Right hindlimb (tissue), 1 donor: ENCODE results near the gene OGDH.
"Not testable (repeated sequence)": the region's sequence is repeated elsewhere in the genome, so short reads cannot be mapped to it uniquely, and the experiment has no call there.

ENCODE experiments used
- DNase-seq: peaks from one replicate; pipeline ENCODE4 v3.0.0-alpha.2; 2018

Gene OGDH

DNA sequence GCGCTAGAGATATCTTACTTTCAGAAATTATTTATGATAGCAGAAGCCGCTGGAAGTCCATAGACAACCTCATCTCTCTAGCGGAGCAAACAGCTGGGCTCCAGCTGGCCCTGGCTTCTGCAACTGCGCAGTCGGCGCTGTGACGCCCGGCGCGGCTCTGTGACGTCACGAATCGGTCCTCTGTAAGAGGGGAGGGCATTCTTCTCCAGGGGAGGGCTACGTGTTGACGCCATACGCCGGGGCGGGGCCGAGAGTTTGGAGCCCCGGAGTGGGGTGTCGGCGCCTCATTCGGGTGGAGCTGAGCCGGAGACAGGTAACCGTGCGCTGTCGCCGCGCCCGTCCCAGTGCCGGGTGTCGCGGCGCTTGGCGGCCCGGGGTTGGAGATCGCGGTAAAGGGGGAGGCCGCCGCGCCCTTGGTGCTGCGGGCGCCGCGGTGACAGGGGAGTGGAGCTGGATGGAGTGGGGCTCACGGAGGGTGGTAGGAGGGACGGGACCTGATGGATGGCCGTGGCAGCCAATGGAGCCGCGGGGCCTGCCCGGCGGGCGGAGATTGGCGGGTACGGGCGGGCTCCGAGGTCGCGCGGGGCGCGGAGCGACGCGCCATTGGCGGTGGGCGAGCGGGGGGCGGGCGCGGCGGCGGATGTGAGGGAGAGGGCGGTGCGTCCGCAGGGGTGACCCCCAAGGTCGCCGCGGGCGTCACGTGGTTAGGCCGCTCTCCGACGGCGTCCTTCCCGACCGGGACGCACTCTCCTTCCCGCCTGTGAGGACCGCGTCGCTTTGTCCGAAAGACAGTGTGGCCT, at the start of gene OGDH:
Gene OGDH (plus strand): TSS at position 287 of the 800 bp plus-strand sequence. CDS start 17,717 bp downstream, outside the sequence.
- peak; percentile 99 for DNase-seq

DNA sequence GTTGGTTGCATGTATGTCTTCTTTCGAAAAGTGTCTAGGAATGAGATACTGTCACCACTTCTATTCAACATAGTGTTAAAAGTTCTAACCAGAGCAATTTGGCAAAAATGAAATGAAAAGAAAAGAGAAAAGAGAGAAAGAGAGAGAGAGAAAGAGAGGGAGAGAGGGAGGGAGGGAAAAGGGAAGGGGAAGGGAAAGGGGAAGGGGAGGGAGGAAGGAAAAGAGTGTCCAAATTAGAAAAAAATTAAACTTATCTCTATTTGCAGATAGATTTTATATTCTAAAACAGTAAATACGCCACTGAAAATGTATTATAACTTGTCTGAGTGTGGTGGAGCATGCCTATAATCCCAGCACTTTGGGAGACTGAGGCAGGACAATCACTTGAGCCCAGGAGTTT, 48.9 kb upstream of the OGDH start:
- no peak for DNase-seq

DNA sequence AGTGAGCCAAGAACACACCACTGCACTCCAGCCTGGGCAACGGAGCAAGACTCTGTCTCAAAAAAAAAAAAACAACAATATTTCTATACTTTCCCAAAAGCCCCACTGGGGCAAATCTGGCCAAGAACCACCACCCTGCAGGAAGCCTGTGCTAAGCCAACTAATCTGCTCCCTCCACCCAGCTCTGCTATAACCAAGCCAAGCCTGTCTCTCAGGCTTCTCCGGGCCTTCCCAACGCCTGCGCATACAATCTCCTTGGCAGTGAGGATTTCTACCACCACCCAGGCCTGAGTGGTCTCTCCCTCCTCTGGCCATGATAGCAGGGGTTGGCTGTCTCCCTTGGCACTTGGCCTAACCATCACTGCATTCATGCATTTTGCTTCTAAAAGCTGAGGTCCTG, 46.9 kb upstream of the OGDH start:
- no peak for DNase-seq

DNA sequence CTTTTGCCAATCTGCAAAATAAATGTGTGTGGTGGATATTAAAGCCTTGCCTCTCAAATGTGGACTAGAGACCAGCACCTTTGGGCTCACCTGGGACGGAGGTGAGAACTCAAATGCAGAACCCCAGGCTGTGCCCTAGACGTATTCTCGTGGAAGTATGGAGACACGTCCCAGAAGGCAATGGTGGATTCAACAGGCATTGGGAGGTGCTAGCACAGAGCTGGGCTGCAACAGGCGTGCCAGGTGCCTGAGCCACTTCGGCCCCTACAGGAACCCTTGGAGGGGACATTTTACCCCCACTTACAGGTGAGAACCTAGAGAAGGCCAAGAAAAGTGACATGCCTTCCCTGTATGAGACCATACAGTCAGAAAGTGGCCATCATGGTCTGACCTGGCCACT, 44.9 kb upstream of the OGDH start:
- no peak for DNase-seq

DNA sequence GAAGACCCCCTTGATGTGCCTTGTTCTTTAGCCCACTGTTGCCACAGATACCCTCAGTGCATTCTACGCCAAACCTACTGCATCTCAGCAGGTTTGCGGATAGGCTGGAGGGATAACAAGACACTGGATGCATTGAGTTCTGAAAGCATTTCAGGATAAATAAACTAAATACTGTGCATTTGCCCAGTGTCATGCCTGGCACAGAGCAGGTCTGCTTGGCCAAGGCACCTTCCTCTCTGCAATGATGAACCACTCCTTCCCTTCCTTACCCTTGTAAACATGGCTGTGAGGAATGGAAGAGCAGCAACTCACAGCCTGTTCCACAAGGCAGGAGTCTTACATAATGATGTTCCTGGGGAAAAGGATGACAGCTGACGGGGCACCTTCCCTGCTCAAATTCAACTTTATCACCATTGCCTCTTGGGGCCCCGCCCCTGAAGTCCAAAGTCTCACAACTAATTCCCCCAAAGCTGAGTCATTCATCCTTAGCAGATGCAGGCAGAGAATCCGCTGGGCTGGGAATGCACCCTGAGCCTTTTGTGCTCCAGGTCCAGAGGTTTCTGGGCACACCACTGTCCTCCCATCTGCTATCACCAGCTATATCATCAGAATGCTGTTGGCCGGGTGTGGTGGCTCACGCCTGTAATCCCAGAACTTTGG, 44.3 kb upstream of the OGDH start:
- no peak for DNase-seq

DNA sequence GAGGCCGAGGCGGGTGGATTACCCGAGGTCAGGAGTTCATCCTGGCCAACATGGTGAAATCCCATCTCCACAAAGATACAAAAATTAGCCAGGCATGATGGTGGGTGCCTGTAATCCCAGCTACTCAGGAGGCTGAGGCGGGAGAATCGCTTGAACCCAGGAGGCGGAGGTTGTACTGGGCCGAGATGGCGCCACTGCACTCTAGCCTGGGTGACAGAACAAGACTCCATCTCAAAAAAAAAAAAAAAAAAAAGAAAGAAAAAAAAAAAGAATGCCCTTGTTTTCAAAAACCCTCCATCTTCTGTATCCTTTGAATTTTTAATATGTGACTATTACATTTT, 43.8 kb upstream of the OGDH start:
- DNase-seq: not testable (repeated sequence)

DNA sequence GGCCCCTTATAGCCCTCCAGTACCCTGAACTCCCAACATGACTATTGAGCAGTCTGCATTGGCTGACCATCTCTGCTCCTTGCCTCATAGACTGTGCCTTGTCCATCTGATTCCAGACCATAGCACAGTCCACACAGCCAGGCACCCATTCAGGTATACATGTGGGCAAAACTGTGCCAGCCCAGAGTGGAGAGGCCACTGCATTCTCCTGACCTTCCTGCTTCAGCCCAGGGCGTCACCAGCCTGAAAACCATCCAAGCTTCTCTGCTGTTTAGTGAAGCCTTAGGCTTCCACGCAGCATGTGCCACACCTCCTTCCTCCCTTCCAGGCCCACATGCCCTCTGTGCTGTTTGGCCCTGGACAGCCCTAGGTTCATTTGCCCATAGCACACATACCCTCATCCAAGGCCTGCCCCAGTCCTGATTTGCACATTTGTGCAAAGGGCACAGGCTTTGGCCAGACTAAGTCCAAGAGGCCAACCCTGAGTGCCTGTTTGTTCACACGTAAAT, 43.2 kb upstream of the OGDH start:
- no peak for DNase-seq

DNA sequence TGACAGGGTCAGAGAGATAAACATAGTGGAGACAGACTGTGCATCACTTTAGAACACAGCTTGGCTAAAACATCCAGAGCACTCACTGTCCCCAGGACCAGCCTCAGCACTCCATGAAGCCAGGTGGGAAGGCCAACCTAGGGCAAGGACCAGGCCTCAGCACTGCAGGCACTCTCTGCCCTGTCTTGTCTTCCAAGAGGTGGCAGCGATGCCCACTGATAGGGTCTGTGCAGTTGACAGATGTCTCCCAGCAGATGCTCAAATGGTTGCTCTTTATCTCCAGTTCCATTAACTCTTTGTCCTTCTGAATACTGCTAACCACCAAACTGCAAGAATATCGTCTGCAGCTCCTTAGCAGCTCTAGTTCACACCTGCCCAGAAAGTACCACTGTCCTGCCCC, 41.8 kb upstream of the OGDH start:
- DNase-seq: no peak

DNA sequence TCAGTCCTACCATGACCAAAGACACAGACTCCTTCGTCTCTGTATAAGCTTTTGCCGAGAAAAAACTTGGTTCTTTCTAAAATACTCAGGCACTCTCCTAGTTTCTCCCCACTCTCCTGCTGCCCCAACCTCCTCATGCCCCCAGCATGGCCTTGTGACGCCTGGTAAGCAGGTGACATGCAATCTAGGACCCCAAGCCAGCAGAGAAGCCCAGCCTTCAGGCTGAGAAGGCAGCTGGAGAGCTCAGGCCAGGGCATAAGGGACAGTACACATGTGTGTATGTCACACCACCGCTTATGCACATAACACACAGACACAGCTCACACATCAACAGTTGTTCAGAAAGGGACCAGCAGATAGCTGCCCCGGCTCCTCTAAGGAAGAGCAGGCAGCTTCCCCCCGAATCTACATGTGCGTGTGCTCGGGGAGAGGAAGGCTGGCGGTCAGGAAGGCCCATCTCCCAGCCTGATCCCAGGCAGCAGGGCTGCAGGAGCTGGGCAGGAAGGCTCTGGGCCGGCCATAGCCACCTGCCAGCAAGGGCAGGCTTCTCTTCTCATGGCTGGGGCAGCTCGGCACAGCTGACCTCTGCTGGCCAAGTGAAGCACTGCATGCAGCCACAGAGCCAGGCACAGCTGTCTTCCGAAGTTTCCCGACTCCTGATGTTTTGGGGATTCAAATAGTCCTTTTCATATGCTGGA, 41.2 kb upstream of the OGDH start:
- peak; percentile 58 for DNase-seq

DNA sequence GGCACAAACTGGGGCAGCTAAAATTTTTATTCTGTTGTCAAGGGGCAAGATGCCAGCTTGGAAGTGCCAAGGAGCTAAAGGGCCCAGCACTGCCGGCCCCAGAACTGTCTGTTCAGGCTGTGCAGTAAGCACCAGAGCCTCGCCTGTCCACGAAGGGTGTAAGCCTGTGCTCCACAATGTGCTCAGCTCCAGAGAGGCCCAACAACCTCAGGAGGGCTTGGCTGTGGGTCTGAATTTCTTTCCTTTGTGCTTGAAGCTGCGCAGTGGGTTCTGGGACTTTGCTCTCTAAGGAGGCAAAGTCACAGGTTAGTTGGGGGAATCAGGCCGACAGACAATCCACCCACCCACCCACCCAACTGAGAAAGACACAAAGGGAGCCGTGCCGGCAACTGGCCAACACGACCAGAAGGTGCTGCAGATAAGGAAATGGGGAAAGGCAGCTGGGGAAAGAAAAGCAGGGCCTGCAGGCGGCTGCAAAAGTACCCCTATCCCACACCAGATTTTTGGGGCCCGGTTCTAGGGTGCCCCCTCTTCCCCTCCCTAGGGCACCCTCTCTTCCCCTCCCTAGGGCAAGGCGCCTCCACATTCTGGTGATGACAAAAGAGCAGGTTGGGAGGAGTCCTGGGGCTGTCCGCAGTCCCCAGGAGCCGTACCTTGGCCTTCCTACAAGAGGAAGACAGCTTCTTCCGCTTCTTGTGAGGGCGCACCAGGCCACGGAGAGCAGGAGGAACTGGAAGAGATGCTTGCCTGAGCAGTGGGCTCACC, 40.5 kb upstream of the OGDH start:
- no peak for DNase-seq

DNA sequence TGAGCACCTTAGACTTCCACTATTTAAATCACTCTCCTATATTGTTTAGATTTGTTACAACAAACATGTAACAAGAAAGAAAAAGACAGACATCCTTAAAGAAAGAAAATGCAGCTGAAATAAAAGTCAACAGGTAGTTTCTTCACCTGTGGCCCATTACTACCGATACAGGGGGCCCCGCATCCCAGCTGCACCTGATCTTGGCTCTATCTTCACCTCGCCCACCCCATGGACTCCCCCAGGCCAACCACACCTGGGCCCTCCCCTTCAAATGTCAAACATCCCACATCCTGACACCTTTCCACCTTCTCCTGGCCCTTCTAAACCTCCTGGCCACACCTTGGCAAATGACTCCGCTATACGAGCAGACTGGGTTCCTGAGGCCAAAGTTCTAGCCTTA, 39.7 kb upstream of the OGDH start:
- no peak for DNase-seq

DNA sequence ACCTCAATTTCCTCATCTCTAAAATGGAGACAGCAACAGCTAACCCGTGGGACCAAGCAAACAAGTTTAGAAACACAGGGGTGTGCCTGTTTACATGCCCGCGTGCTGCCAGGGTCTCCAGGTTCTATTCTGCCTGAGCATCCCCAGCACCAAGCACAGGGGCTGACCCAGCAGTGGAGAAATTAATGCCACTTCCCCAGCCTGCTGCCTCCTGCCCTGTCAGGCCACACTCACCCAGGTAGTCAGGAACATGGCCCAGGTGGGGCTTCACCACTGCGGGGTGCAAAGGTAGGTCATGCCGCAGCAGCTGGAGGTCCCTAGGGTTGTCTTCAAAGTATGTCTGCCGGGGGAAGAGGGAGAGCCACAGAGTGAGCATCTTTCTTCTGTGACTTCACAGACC, 38.5 kb upstream of the OGDH start:
- no peak for DNase-seq

DNA sequence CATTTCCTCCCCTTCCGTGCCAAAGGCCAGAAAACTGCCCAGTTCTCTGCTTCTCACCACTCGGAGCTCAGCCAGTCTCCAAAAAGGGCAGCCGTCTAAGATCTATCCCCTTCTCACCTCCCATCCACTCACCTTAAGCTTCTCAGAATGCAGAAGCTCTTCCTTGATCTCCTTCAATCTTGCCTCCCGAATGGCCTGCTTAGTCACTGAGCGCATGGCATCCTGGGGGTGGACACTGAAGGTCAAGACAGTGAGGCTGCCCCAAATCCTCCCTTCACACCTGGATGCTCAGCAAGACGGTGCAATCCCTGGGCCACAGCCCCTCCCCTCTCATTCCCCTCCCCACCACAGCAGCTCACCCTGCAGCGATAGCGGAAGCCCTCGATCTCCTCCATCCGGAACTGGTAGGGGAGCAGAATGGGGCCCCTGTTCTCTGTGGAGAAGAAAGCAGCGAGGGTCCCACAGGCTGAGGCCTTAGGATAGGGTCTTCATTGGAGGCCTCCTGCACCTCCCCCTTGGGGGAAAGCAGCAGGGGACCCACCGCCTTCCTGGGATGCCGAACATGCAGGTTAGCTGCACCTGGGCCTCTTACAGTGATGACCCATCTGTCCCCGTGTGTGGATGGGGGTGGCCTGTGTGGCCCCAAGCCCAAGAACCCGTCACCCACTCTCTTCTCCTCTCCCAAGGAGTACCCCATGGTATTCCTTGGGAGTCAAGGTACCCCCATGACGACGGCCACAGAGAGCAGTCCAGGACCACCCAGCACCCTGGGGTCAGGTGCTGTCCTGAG, 37.5 kb upstream of the OGDH start:
- no peak for DNase-seq

DNA sequence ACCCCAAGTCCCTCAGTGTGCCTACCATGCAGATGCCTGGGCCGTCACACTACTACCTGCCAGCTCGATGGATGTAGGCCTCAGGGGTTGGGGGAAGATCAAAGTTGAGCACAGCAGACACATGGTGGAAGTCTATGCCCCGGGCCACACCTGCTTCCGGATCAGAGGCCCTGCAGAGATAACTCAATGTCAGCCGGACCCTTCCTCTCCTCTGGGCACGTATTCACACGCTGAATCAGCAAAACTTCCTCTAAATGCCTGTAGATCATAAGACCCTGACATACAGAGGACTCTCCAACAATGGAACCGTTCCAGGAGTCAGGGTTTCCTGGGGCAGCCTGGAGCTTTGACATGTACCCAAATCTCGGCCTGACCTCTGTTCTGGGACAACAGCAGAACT, 36.5 kb upstream of the OGDH start:
- no peak for DNase-seq

DNA sequence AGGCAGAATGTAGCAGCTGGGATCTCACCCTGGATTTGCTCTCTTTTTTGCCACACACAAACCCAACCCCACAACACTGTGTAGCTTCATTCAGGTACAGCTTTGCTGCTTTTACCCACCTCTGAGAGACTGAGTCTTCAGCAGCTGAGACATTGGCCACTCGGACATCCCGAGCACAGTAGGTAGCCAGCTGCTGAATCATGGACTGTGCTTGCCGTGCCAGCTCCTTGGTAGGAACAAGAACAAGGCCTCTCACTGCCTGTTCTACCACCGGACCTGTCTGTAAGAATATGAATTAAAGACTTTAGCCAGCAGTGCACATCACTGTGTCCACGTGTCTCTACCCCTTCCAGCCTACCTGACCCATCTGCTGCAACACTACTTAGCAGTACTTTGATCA, 33.7 kb upstream of the OGDH start:
- DNase-seq: no peak

DNA sequence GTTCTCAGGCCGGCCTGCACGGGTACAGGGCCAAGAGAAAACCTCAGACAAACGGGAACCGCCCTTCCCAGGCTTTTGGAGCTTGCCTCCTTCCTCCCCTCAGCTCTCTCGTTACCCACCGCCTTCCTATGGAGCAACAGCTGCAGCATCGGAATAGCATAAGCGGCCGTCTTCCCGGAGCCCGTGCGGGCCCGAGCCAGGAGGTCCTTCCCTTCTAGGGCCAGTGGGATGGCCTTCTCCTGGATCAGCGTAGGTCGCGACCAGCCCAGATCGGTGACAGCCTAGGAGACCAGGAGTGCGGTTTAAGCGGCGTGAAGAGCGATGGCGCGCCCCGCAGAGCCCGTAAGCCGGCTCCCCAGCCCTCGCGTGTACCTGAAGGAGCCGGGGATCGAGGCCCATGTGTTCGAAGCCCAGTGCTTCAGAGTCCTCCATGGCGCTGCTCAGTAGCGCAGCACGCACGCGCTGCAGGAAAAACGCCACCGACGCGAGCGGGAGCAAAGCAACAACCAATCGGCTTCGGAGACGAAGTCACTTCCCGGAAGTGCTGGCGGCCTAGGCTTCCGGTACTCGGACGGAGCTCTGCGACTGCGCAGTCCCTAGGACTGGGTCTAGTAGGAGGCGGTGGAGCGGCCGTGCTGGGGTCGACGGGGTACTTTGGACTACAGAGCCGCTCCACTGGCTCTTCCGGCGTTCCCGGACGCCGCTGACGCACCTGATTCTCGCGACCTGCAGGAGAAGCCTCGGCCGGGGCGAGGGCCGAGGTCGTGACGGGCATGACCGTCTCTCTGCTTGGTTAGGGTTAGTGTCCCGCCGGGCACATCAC, 32.8 kb upstream of the OGDH start, which contains the start of gene DDX56:
Gene DDX56 (minus strand): TSS at position 445 of the 823 bp plus-strand sequence. CDS start 13 bp downstream, at position 432.
- peak; percentile 96 for DNase-seq

DNA sequence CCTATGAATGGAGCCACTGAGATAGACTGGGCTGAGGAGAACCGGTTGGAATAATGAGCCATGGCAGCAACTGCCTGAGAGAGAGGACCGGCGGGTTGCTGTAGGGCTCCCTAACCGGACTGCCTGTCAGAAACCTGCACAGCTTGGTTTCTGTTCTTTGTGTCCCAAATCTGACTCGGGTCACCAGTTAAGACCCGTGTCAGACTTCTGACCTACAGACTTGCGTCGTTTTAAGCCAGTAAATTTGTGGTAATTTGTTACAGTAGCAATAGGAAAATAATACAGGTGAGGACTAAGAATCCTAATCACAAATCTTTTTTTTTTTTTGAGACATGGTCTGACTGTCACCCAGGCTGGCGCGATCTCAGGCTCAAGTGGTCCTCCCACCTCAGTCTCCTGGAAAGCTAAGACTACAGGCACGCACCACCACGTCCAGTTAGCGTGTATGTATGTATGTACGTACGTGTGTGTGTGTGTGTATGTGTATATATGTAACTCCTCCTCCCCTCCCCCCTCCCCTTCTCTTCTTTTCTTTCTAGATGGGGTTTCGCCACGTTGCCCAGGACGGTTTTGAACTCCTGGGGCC, 32.0 kb upstream of the OGDH start:
- no peak for DNase-seq

DNA sequence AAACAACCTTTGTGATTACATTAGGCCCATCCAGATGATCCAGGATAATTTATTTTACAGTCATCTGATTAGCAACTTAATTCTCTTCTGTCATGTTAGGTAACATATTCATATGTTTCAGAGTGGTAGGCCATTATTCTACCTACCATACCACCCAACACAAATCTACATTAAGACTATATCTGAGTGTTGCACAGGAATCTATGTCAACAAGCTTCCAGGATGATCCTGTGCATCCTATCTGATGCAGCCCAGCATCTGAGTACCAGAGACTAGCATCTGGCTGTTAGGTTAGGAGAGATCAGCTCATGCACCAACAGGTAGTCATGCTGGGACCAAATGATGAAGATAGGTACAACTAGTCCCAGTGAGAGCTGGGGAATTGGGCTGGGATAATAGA, 31.4 kb upstream of the OGDH start:
- no peak for DNase-seq

DNA sequence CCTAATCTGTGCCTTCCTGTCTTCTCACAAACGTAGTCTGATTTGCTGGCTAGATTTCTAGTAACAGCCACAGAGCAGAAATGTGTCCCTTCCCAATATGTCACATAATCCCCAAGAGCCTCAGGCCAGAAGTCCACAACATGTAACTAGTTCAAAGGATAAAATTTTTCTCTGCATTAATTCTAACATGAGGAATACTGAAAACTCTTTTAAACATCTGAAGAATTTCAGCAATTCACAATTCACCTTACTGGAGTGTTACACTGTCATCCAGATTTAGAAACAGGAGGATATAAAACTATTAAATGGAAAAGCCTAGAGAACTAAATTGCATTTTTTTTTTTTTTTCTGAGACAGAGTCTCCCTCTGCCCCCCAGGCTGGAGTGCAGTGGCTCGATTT, 30.2 kb upstream of the OGDH start:
- DNase-seq: no peak

DNA sequence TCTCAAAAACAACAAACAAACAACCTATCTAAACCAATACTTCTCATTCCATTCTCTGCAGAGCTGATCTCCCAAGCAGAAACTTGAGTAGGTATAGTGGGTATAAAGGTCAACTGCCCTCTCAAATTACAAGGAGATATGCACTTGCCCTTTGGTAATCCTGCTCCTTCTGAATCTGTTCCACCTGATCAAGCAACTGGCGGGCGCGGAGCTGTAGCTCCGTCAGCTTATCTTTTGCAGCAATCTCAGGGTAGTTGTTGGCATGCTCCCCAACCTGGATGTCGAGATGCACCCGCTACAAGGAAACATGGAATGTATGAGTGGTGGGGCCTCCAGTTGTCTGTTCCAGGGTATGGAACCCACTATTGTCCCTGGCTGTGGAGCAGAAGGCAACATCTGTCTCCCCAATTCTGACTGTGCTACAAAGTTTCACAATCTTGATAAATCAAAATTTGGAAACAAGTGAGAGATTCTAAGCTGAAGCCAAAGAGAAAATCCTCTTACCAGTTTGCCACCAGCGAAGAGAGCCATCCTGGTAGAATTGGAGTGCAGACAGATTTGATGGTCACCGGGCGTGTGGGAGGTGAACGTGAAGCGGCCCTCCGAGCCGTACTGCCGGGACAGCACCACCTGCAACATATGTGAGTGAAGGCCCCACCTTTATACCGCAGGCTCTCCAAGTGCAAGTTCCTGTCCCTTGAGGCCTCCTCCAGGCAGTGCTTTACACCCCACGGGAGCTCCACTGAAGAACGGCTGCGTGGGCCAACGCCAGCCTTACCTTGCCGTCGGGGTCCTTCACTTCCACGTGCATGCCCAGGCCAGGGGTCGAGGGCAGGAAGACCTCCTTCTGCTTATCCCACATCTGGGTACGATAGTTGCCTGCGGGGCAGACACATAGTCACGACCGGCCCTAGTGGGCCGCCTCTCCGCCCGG, 25.2 kb upstream of the OGDH start:
- DNase-seq: no peak
